HUES6 (cell line): ENCODE measurements around the gene MTX2.

Experiments used
- H3K27ac ChIP-seq: 2 replicates; pipeline ENCODE4 v1.7.0; 2013; ENCODE audit warnings: low read depth, mild to moderate bottlenecking, low read length, inconsistent platforms
- H3K27me3 ChIP-seq: 2 replicates; pipeline ENCODE4 v1.6.1; 2013; ENCODE audit warnings: low read length; ENCODE audit not compliant: control insufficient read depth, insufficient read depth
- H3K36me3 ChIP-seq: 2 replicates; pipeline ENCODE4 v1.6.1; 2013; ENCODE audit warnings: low read length; ENCODE audit not compliant: control insufficient read depth, insufficient read depth
- H3K4me1 ChIP-seq: 2 replicates; pipeline ENCODE4 v1.6.1; 2013; ENCODE audit warnings: low read length; ENCODE audit not compliant: control insufficient read depth, insufficient read depth
- H3K4me3 ChIP-seq: 2 replicates; pipeline ENCODE4 v1.5.1; 2013; ENCODE audit warnings: low read depth, low read length
- H3K9ac ChIP-seq: one replicate; pipeline ENCODE4 v1.6.1; 2013; ENCODE audit warnings: mild to moderate bottlenecking, low read length
- H3K9me3 ChIP-seq: 2 replicates; pipeline ENCODE4 v1.6.1; 2013; ENCODE audit warnings: low read depth, low read length; ENCODE audit not compliant: control insufficient read depth, insufficient read depth

The MTX2 gene

GRCh38 chr2:176324862-176325261 lies 55.6 kb downstream of the MTX2 start:
- Histone ChIP-seq H3K36me3 (peaks cover 2% of the 10 kb centered on the region; the same call in 1 of the 2 replicates), H3K27me3 (no peaks in the 10 kb centered on the region), H3K27ac (peak overlapping the region; percentile 62; the same call in 1 of the 2 replicates), H3K9me3 (no peaks in the 10 kb centered on the region), H3K4me1 (peaks cover 32% of the 10 kb centered on the region), H3K4me3 (no peak overlapping the region), H3K9ac (no peak overlapping the region)

- Histone ChIP-seq H3K36me3 (peaks cover 4% of the 10 kb centered on the region; the same call in 1 of the 2 replicates), H3K27me3 (no peaks in the 10 kb centered on the region), H3K4me1 (peaks cover 32% of the 10 kb centered on the region), H3K9me3 (no peaks in the 10 kb centered on the region), H3K4me3 (0 out of 2 replicates have a peak overlapping the region, but pooled peaks have one; percentile 8), H3K27ac (peak overlapping the region; percentile 75; the same call in 1 of the 2 replicates), H3K9ac (no peak overlapping the region)
Measured at GRCh38 chr2:176325732-176326131, 56.5 kb downstream of the MTX2 start.

GRCh38 chr2:176328149-176328548 lies 58.9 kb downstream of the MTX2 start:
- Histone ChIP-seq H3K36me3 (peaks cover 4% of the 10 kb centered on the region; the same call in 1 of the 2 replicates), H3K9me3 (no peaks in the 10 kb centered on the region), H3K4me1 (peaks cover 32% of the 10 kb centered on the region), H3K9ac (no peak overlapping the region), H3K27me3 (no peaks in the 10 kb centered on the region), H3K27ac (0 out of 2 replicates have a peak overlapping the region, but pooled peaks have one; percentile 32), H3K4me3 (no peak overlapping the region)

GRCh38 chr2:176330612-176331011 lies 61.4 kb downstream of the MTX2 start:
- no peak overlapping the region for H3K9ac ChIP-seq
- no peak overlapping the region for H3K27ac ChIP-seq
- no peak overlapping the region for H3K4me3 ChIP-seq
- peaks cover 16% of the 10 kb centered on the region for H3K4me1 ChIP-seq
- no peaks in the 10 kb centered on the region for H3K27me3 ChIP-seq
- H3K9me3 ChIP-seq, result no peaks in the 10 kb centered on the region
- peaks cover 4% of the 10 kb centered on the region; the same call in 1 of the 2 replicates for H3K36me3 ChIP-seq

- H3K36me3 ChIP-seq, result peaks cover 4% of the 10 kb centered on the region; the same call in 1 of the 2 replicates
- H3K27ac ChIP-seq, result no peak overlapping the region
- H3K4me1 ChIP-seq, result peaks cover 6% of the 10 kb centered on the region; the same call in 1 of the 2 replicates
- H3K9me3 ChIP-seq, result no peaks in the 10 kb centered on the region
- no peak overlapping the region for H3K9ac ChIP-seq
- no peak overlapping the region for H3K4me3 ChIP-seq
- no peaks in the 10 kb centered on the region for H3K27me3 ChIP-seq
Measured at GRCh38 chr2:176331646-176332045, 62.4 kb downstream of the MTX2 start.

GRCh38 chr2:176334729-176335128 lies 65.5 kb downstream of the MTX2 start:
- no peak overlapping the region for H3K27ac ChIP-seq
- H3K4me3 ChIP-seq, result no peak overlapping the region
- H3K36me3 ChIP-seq, result peaks cover 20% of the 10 kb centered on the region
- H3K9me3 ChIP-seq, result no peaks in the 10 kb centered on the region
- H3K27me3 ChIP-seq, result no peaks in the 10 kb centered on the region
- no peak overlapping the region for H3K9ac ChIP-seq
- no peaks in the 10 kb centered on the region; the same call in 1 of the 2 replicates for H3K4me1 ChIP-seq

GRCh38 chr2:176338395-176338794 lies 69.2 kb downstream of the MTX2 start:
- no peak overlapping the region for H3K9ac ChIP-seq
- no peaks in the 10 kb centered on the region for H3K4me1 ChIP-seq
- no peaks in the 10 kb centered on the region for H3K27me3 ChIP-seq
- no peak overlapping the region for H3K4me3 ChIP-seq
- no peak overlapping the region for H3K27ac ChIP-seq
- H3K9me3 ChIP-seq, result peaks cover 12% of the 10 kb centered on the region; the same call in 1 of the 2 replicates
- peaks cover 17% of the 10 kb centered on the region for H3K36me3 ChIP-seq

- Histone ChIP-seq H3K4me3 (no peak overlapping the region), H3K36me3 (peaks cover 17% of the 10 kb centered on the region), H3K27me3 (no peaks in the 10 kb centered on the region), H3K27ac (no peak overlapping the region), H3K9ac (no peak overlapping the region), H3K9me3 (peaks cover 12% of the 10 kb centered on the region; the same call in 1 of the 2 replicates), H3K4me1 (no peaks in the 10 kb centered on the region)
Measured at GRCh38 chr2:176339208-176339607, 70.0 kb downstream of the MTX2 start.

- H3K27ac ChIP-seq, result no peak overlapping the region
- no peaks in the 10 kb centered on the region for H3K27me3 ChIP-seq
- no peak overlapping the region for H3K9ac ChIP-seq
Measured at GRCh38 chr2:176356251-176356650, 87.0 kb downstream of the MTX2 start.

GRCh38 chr2:176364273-176364977 lies 95.2 kb downstream of the MTX2 start:
- Histone ChIP-seq H3K9ac (no peak overlapping the region), H3K4me3 (no peak overlapping the region), H3K27me3 (no peaks in the 10 kb centered on the region), H3K36me3 (no peaks in the 10 kb centered on the region), H3K9me3 (0 out of 2 replicates have a peak, but pooled peaks cover 8% of the 10 kb centered on the region), H3K4me1 (no peaks in the 10 kb centered on the region), H3K27ac (no peak overlapping the region)

More at GRCh38 chr2:176356251-176356650, 87.0 kb downstream of the MTX2 start:
- Histone ChIP-seq H3K4me1 (no peaks in the 10 kb centered on the region), H3K4me3 (no peak overlapping the region), H3K9me3 (peaks cover 9% of the 10 kb centered on the region), H3K36me3 (no peaks in the 10 kb centered on the region)

- Histone ChIP-seq H3K4me1 (no peaks in the 10 kb centered on the region), H3K9me3 (0 out of 2 replicates have a peak, but pooled peaks cover 8% of the 10 kb centered on the region), H3K27ac (no peak overlapping the region), H3K9ac (no peak overlapping the region), H3K27me3 (no peaks in the 10 kb centered on the region; the same call in 1 of the 2 replicates), H3K4me3 (no peak overlapping the region), H3K36me3 (no peaks in the 10 kb centered on the region)
Measured at GRCh38 chr2:176368349-176368748, 99.1 kb downstream of the MTX2 start.
